Calu3 (cell line): Measurements from ENCODE around the gene INF2. TPM values are rescaled to one million over a fixed set of nuclear protein-coding genes. Genes with fewer than 3 reads are reported as not detected.

Source experiments
- BruUV-seq: library from RNA; stranded (reverse); fragments of 400-500 nt; replicated peaks from 2 replicates; lab custom pipeline; 2021; lab: Mats Ljungman, UMichigan
- CTCF ChIA-PET: fragments of 300-600 bp; sonication (Branson Sonifier 250); formaldehyde crosslinking; loops from one replicate; lab custom pipeline; 2022; ENCODE audit warnings: antibody characterized with exemption; lab: Charles Lee
- DNase-seq: peaks from one replicate; pipeline ENCODE4 v3.0.0; 2022
- H3K27ac Mint-ChIP-seq: one replicate; pipeline ENCODE4 v1.8.0; 2022; ENCODE audit warnings: mixed read lengths; ENCODE audit not compliant: unreplicated experiment
- H3K27me3 Mint-ChIP-seq: one replicate; pipeline ENCODE4 v1.8.0; 2022; ENCODE audit warnings: mixed read lengths; ENCODE audit not compliant: unreplicated experiment
- H3K36me3 Mint-ChIP-seq: one replicate; pipeline ENCODE4 v1.8.0; 2022; ENCODE audit warnings: mild to moderate bottlenecking, moderate library complexity, mixed read lengths; ENCODE audit not compliant: insufficient read depth, unreplicated experiment
- H3K4me1 Mint-ChIP-seq: one replicate; pipeline ENCODE4 v1.8.0; 2022; ENCODE audit warnings: mild to moderate bottlenecking, low read depth, mixed read lengths; ENCODE audit not compliant: unreplicated experiment
- H3K4me3 Mint-ChIP-seq: one replicate; pipeline ENCODE4 v1.8.0; 2022; ENCODE audit warnings: mild to moderate bottlenecking, low read depth, moderate library complexity, mixed read lengths; ENCODE audit not compliant: unreplicated experiment
- H3K9me3 Mint-ChIP-seq: one replicate; pipeline ENCODE4 v1.8.0; 2022; ENCODE audit warnings: low read depth, mixed read lengths; ENCODE audit not compliant: unreplicated experiment
- CTCF ChIP-seq: fragments of 200-600 bp; IDR thresholded peaks from one replicate; pipeline ENCODE4 v1.8.0; 2022; ENCODE audit warnings: antibody characterized with exemption; ENCODE audit not compliant: unreplicated experiment
- intact Hi-C: fragments of 100-400 bp; cut with micrococcal nuclease; formaldehyde crosslinking; loops from one replicate; pipeline ENCODE4 v1.10.0; 2022; ENCODE audit not compliant: unreplicated experiment
- total RNA-seq: library from RNA; stranded (reverse); gene quantifications from 2 replicates; pipeline ENCODE4 v1.2.3, GENCODE V29; 2022

INF2 gene
- total RNA-seq, 1 experiment from 2014 or later = 208 TPM

GRCh38 chr14:104714681-104715080 lies 25.3 kb downstream of the INF2 start:
- no peaks in the 10 kb centered on the region for H3K27me3 Mint-ChIP-seq
- no peak for TF ChIP-seq CTCF
- DNase-seq = no peak
- CTCF ChIA-PET = no interaction called here
- peaks cover 69% of the 10 kb centered on the region for H3K36me3 Mint-ChIP-seq
- H3K4me1 Mint-ChIP-seq = no peaks in the 10 kb centered on the region
- intact Hi-C loops = no loop called here
- no peak overlapping the region for H3K27ac Mint-ChIP-seq
- BruUV-seq = no TSS peak
- no peaks in the 10 kb centered on the region for H3K9me3 Mint-ChIP-seq
- H3K4me3 Mint-ChIP-seq = no peak overlapping the region

- H3K9me3 Mint-ChIP-seq = no peaks in the 10 kb centered on the region
Measured at GRCh38 chr14:104715416-104715815, 26.0 kb downstream of the INF2 start.

GRCh38 chr14:104715871-104716270 lies 26.5 kb downstream of the INF2 start:
- H3K9me3 Mint-ChIP-seq = no peaks in the 10 kb centered on the region

More at GRCh38 chr14:104715416-104715815, 26.0 kb downstream of the INF2 start:
- Mint-ChIP-seq H3K36me3 (peaks cover 68% of the 10 kb centered on the region), H3K27ac (no peak overlapping the region), H3K27me3 (no peaks in the 10 kb centered on the region), H3K4me3 (no peak overlapping the region), H3K4me1 (no peaks in the 10 kb centered on the region)
- no peak for TF ChIP-seq CTCF
- CTCF ChIA-PET = no interaction called here
- DNase-seq = no peak
- BruUV-seq = no TSS peak
- intact Hi-C loops = no loop called here

GRCh38 chr14:104717137-104717536 lies 27.7 kb downstream of the INF2 start:
- Mint-ChIP-seq H3K36me3 (peaks cover 67% of the 10 kb centered on the region), H3K27ac (peak overlapping the region; percentile 21), H3K9me3 (no peaks in the 10 kb centered on the region), H3K4me3 (no peak overlapping the region), H3K4me1 (no peaks in the 10 kb centered on the region), H3K27me3 (no peaks in the 10 kb centered on the region)
- intact Hi-C loops = no loop called here
- CTCF ChIA-PET = no interaction called here
- DNase-seq = no peak
- TF ChIP-seq CTCF = no peak
- BruUV-seq = no TSS peak

More at GRCh38 chr14:104715871-104716270, 26.5 kb downstream of the INF2 start:
- H3K4me1 Mint-ChIP-seq = no peaks in the 10 kb centered on the region
- intact Hi-C loops = no loop called here
- DNase-seq = no peak
- CTCF ChIA-PET = no interaction called here
- TF ChIP-seq CTCF = no peak
- no peak overlapping the region for H3K27ac Mint-ChIP-seq
- BruUV-seq = no TSS peak
- H3K36me3 Mint-ChIP-seq = peaks cover 66% of the 10 kb centered on the region
- no peaks in the 10 kb centered on the region for H3K27me3 Mint-ChIP-seq
- H3K4me3 Mint-ChIP-seq = no peak overlapping the region
